ENCODE results near the gene GPR82.

DNA sequence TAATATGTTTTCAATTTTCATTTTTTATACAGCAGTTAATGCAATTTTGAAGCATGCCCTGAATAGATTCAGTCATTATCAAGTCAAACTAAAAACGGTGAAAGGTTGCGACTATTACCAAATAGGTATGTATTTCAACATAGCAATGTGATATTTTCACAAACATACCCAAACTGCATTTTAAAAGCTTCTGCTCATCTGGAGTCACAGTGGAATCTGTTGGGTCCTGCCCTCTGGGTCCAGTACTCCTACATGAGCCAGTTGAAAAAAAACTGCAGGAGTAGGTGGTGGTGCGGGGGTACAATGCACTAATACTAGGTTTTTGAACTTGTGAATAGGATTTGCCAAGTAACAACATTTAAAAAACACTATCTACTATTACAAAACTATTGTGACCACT lies 34.3 kb upstream of the GPR82 start:
- TF ChIP-seq POLR2A (IDR thresholded peaks at IDR 0.05) (no peak), EP300 (IDR thresholded peaks at IDR 0.05) (no peak)
- TF ChIP-seq, protein P1, sequence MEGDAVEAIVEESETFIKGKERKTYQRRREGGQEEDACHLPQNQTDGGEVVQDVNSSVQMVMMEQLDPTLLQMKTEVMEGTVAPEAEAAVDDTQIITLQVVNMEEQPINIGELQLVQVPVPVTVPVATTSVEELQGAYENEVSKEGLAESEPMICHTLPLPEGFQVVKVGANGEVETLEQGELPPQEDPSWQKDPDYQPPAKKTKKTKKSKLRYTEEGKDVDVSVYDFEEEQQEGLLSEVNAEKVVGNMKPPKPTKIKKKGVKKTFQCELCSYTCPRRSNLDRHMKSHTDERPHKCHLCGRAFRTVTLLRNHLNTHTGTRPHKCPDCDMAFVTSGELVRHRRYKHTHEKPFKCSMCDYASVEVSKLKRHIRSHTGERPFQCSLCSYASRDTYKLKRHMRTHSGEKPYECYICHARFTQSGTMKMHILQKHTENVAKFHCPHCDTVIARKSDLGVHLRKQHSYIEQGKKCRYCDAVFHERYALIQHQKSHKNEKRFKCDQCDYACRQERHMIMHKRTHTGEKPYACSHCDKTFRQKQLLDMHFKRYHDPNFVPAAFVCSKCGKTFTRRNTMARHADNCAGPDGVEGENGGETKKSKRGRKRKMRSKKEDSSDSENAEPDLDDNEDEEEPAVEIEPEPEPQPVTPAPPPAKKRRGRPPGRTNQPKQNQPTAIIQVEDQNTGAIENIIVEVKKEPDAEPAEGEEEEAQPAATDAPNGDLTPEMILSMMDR (IDR thresholded peaks at IDR 0.05): no peak

Data from ovary (tissue), 3 donors.